M059J (cell line): ENCODE data around the gene FAM83C. TPM values are rescaled to one million over a fixed set of nuclear protein-coding genes. Genes with fewer than 3 reads are reported as not detected.

Experiments used
- DNase-seq: peaks from one replicate; pipeline ENCODE4 v3.0.0-alpha.2; 2012; ENCODE audit warnings: low read depth
- total RNA-seq: library from RNA; depleted of rRNA; stranded (reverse); fragments of >200 nt; shearing (Covaris generic); gene quantifications from 2 replicates; pipeline ENCODE4 v1.2.3, GENCODE V29; 2014; rRNA removed

FAM83C gene
- total RNA-seq, 1 experiment from 2014 or later = 0.02 TPM

GRCh38 chr20:35237486-35237885 lies 54.7 kb downstream of the FAM83C start:
- peak; percentile 30 for DNase-seq

- no peak for DNase-seq
These were observed 56.3 kb downstream of the FAM83C start for GRCh38 chr20:35235881-35236280.

Other genes starting within 250 kb of the FAM83C start
- 90.6 and 94.4 TPM in 2 replicates for gene TRPC4AP, start 199.6 kb downstream of the FAM83C start, total RNA-seq
- 54.5 and 80.3 TPM in 2 replicates for gene EDEM2, start 145.1 kb downstream of the FAM83C start, total RNA-seq
- 58.9 and 60.0 TPM in 2 replicates for gene PROCR, start 120.4 kb downstream of the FAM83C start, total RNA-seq
- gene MMP24, start 65.7 kb downstream of the FAM83C start, total RNA-seq = 1.7 and 4.4 TPM in 2 replicates
- 10.6 and 19.4 TPM in 2 replicates for gene MMP24OS, start 14.3 kb downstream of the FAM83C start, total RNA-seq
- gene EIF6, start 7.7 kb downstream of the FAM83C start, total RNA-seq = 303 and 313 TPM in 2 replicates
- 64.4 and 74.7 TPM in 2 replicates for gene UQCC1, start 119.5 kb upstream of the FAM83C start, total RNA-seq
- 3.0 and 6.2 TPM in 2 replicates for gene GDF5, start 145.8 kb upstream of the FAM83C start, total RNA-seq
- 18.9 and 71.9 TPM in 2 replicates for gene CEP250, start 163.2 kb upstream of the FAM83C start, total RNA-seq
- gene C20orf173, start 237.2 kb upstream of the FAM83C start, total RNA-seq = not detected in 2 replicates
- 630 and 714 TPM in 2 replicates for gene ERGIC3, start 249.7 kb upstream of the FAM83C start, total RNA-seq